HT-29 (cell line): Measurements from ENCODE around the gene SLC25A4. TPM values are rescaled to one million over a fixed set of nuclear protein-coding genes. Genes with fewer than 3 reads are reported as not detected.
A peak's percentile ranks its signal among the peaks of the same experiment; 100 is the strongest.
"Not testable (repeated sequence)": the region's sequence is repeated elsewhere in the genome, so short reads cannot be mapped to it uniquely, and the experiment has no call there.

Experiments used
- DNase-seq: peaks from one replicate; pipeline ENCODE4 v3.0.0-alpha.2; 2015; ENCODE audit warnings: low spot score
- total RNA-seq: library from RNA; depleted of rRNA; stranded (reverse); fragments of >200 nt; shearing (Covaris generic); gene quantifications from 2 replicates; pipeline ENCODE4 v1.2.3, GENCODE V29; 2014; rRNA removed

The SLC25A4 gene
- total RNA-seq = 11.6 and 12.8 TPM in 2 replicates

- peak; percentile 60 for DNase-seq
Measured at GRCh38 chr4:185142912-185143600, at the start of gene SLC25A4. TSS of gene SLC25A4 (plus strand) at chr4:185143266. CDS start at chr4:185143373, 107 bp downstream.

DNA sequence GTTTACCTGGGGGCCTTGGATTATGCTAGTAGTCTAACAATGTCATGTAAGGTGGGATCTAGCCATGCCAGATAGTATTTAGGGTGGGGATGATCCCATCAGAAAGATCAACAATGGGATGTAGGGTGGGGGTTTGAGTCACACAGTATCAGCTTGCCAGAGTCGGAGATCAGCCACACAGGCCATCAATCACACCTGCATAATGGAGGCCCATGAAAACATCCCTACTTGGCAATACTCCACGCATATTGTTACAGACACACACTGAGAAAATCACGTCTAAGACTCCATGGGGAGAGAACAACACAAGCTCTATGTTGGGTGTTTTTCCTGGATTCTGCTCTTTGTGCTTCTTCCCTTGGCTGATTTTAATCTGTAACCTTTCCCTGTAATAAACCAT lies 49.5 kb upstream of the SLC25A4 start:
- DNase-seq = no peak

GRCh38 chr4:185096032-185096653 lies 46.9 kb upstream of the SLC25A4 start:
- DNase-seq = peak; percentile 53

GRCh38 chr4:185098474-185098873 lies 44.6 kb upstream of the SLC25A4 start:
- DNase-seq = no peak

DNA sequence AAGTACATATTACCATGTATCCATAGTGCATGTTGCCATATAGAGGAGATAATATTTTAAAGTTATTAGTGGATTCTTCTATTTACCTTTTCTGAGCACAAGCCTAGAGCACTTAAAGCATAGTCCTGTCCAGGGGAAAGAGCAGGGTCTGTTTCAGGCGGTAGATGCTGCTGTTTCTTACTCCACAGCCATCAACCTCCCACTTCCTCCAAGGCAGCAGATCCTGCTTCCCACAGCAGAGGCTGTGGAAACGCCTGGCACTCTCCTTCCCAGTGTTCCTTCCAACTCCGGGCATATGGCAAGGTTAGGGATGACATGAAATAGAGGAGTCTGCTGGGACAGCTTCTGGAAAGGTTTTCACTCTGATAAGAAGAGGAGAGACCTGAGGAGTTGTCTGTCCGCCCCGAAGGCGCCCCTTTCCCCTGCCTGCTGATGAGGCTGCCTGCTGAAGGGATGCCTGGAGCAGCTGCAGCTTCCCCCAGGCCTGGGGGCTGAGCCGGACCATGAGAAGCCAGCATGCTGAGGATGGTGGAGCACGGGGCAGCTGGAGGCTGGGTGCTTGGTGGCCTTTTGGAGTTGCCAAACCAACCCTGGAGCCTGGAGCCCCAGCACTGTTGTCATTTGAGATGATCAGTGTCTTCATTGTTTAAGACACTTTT lies 43.9 kb upstream of the SLC25A4 start:
- no peak for DNase-seq

GRCh38 chr4:185099940-185100339 lies 43.1 kb upstream of the SLC25A4 start:
- no peak for DNase-seq

DNA sequence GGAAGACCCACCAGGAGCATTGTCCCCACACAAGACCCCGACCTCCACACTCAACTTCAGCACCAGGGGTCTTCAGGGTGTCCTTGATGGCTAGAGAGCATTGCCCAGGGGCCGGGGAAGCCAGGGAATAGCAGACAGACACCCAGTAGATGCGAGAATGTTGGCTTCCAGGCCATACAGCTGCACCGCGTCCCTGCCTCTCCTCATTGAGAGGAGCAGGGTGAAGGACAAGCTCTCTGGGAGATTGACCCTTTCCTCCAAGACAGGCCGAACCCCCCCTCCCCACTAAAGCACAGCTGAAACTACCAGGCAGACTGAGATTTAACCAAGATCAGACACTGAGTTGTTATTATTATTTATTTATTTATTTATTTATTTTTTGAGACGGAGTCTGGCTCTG lies 42.6 kb upstream of the SLC25A4 start:
- DNase-seq = no peak

DNA sequence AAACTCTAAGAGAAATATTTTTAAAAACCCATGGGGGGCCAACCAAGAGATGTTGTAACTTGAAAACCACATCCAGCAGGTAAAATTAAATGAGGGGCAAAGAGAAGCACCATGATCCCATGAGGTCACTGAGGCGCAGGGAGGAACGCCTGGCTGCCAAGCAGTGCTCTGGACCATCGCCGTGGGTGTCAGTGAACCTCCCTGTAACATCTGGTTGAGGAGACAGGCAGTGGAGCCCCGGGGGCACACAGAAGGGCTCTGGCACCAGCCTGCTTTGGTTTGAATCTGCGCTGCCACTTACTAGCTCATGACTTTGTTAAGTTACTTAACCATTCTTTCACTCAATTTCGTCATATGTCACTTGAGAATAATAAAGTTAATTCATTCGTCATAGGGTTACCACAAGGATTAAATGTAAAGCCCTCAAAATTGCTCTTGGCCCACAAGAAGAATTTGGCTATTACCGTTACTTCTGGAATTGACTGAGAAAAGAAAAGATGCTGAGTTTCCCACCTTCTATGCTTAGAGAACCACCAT lies 41.6 kb upstream of the SLC25A4 start:
- DNase-seq = no peak

GRCh38 chr4:185104733-185105132 lies 38.3 kb upstream of the SLC25A4 start:
- DNase-seq = no peak

DNA sequence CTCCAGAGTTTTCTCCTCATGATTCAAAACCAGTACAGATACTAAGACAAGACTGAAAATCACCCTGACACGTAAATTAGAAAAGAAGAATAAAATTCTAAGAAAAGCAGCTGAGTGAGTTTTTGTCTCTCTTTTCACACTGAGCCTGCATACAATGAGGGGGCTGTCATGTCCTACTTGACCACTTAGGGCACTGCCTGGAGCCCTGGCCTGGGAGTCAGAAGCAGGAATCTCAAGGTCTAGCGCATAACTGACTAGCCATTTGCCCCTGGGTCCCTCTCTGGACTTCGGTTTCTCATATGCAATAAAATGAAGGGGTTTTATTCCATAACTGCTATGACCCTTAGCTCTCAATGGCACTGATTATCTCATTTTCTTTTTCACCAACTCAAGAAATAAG lies 36.7 kb upstream of the SLC25A4 start:
- DNase-seq = no peak

DNA sequence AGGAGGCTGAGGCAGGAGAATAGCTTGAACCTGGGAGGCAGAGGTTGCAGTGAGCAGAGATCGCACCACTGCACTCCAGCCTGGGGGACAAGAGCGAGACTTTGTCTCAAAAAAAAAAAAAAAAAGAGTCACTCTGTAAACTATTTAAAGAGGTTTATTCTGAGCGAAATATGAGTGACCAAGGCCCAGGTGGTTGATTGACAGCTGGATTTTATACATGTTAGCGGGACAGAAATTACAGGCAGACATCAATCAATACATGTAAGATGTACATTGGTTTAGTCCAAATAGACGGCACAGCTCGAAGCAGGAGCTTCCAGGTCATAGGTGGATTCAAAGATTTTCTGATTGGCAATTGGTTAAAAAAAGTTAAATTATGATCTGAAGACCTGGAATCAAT lies 35.5 kb upstream of the SLC25A4 start:
- not testable (repeated sequence) for DNase-seq

- no peak for DNase-seq
Measured at GRCh38 chr4:185108185-185108584, 34.9 kb upstream of the SLC25A4 start.

- DNase-seq = no peak
Measured at GRCh38 chr4:185108669-185109068, 34.4 kb upstream of the SLC25A4 start.

- DNase-seq = no peak
Measured at GRCh38 chr4:185109736-185110135, 33.3 kb upstream of the SLC25A4 start.

DNA sequence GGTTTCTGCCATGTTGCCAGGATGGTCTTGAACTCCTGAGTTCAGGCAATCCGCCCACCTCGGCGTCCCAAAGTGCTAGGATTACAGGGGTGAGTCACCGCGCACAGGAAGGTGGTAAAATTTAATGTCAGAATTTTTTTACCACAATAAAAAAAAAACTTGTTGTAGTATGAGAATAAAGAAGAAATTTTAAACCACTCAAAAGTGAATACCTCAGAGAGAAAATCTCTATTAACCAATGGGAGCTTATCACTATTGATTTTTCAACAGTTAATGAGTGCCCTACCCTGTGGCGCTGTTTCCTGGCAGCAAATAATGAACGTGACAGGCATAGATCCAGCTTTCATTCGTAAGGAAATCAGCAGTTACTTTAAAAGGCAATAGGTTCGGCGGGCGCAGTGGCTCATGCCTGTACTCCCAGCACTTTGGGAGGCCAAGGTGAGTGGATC lies 32.7 kb upstream of the SLC25A4 start:
- DNase-seq = no peak

GRCh38 chr4:185112104-185112503 lies 31.0 kb upstream of the SLC25A4 start:
- peak; percentile 53 for DNase-seq

DNA sequence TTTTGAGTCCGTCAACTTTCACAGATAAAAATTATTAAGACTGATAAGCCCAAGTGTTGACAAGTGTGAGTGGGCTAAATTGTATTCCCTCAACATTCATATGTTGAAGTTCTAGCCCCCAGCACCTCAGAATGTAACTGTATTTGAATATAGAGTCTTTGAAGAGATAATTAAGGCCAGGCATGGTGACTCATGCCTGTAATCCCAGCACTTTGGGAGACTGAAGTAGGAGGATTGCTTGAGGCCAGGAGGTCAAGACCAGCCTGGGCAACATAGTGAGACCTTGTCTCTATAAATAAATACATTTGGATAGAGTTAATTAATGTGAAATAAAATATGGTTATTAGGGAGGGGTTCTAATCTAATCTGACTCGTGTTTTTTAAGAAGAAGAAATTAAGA lies 29.7 kb upstream of the SLC25A4 start:
- no peak for DNase-seq

- peak; percentile 54 for DNase-seq
Measured at GRCh38 chr4:185115827-185116232, 27.2 kb upstream of the SLC25A4 start.

GRCh38 chr4:185117300-185117934 lies 25.6 kb upstream of the SLC25A4 start:
- DNase-seq = no peak

- no peak for DNase-seq
Measured at GRCh38 chr4:185118876-185119275, 24.2 kb upstream of the SLC25A4 start.

- not testable (repeated sequence) for DNase-seq
Measured at GRCh38 chr4:185119467-185119866, 23.6 kb upstream of the SLC25A4 start.
